Measurements from ENCODE around the gene PGLYRP4. TPM values are rescaled to one million over a fixed set of nuclear protein-coding genes. Genes with fewer than 3 reads are reported as not detected.

Gene PGLYRP4
- total and polyA plus RNA-seq, 2 donors (not counting 1 experiment from before 2014, with no cell fraction given) = not detected

GRCh38 chr1:153372571-153372970 lies 23.9 kb upstream of the PGLYRP4 start:
- ChIA-PET POLR2A (no interaction called here), CTCF (no interaction called here)
- Histone ChIP-seq H2AFZ (ENCODE audit: insufficient read depth, low read depth, low read length, poor library complexity, severe bottlenecking) (no peak overlapping the region), H3K27ac (ENCODE audit: low read length in 2 of 2) (no peak overlapping the region), H3K79me2 (ENCODE audit: control insufficient read depth, insufficient read depth, low read length) (no peaks in the 10 kb centered on the region), H3K4me3 (ENCODE audit: control extremely low read depth in 1 of 5, extremely low read depth in 1 of 5, insufficient read depth in 1 of 5, low read depth in 2 of 5, low read length in 4 of 5) (no peak overlapping the region), H3K4me1 (ENCODE audit: control insufficient read depth in 2 of 2, insufficient read depth in 2 of 2, low read length in 2 of 2) (no peaks in the 10 kb centered on the region), H3K9me3 (ENCODE audit: control extremely low read depth in 1 of 3, control insufficient read depth in 2 of 3, insufficient read depth in 1 of 3, low read length in 2 of 3) (no peaks in the 10 kb centered on the region), H4K20me1 (ENCODE audit: control insufficient read depth, insufficient read depth, low read length, poor library complexity, severe bottlenecking) (no peaks in the 10 kb centered on the region), H3K27me3 (replicated peaks in 1 of 4; ENCODE audit: control extremely low read depth in 1 of 4, control insufficient read depth in 3 of 4, insufficient read depth in 4 of 4, low read length in 3 of 4) (peaks cover 0 to 13% (median 2%) of the 10 kb centered on the region in 4 experiments), H3K36me3 (replicated peaks in 1 of 2; ENCODE audit: control extremely low read depth in 1 of 2, control insufficient read depth in 1 of 2, extremely low read depth in 1 of 2, insufficient read depth in 2 of 2, low read length in 1 of 2) (no peaks in the 10 kb centered on the region), H3K9ac (ENCODE audit: low read length) (no peak overlapping the region), H3K4me2 (replicated peaks; ENCODE audit: low read depth, low read length, poor library complexity, severe bottlenecking) (no peak overlapping the region)
- DNase-seq = no peak
- Mint-ChIP-seq H3K27me3 (peaks cover 19% of the 10 kb centered on the region), H3K27ac (no peak overlapping the region), H3K4me1 (no peaks in the 10 kb centered on the region), H3K9me3 (ENCODE audit: insufficient read depth) (no peaks in the 10 kb centered on the region), H3K4me3 (no peak overlapping the region)
- no CpG with 5 or more reads among the region's 2 CpGs for WGBS (ENCODE audit: insufficient coverage)
- no peak for TF ChIP-seq CTCF (IDR thresholded peaks at IDR 0.05)
- TF ChIP-seq EZH2 (IDR thresholded peaks at IDR 0.05; ENCODE audit: borderline replicate concordance, insufficient read depth, low read depth, low read length, poor library complexity, severe bottlenecking) = no peak
- no peak for ATAC-seq (ENCODE audit: low read depth)
- intact Hi-C loops (cut with micrococcal nuclease) = no loop called here

- Mint-ChIP-seq H3K4me1 (no peaks in the 10 kb centered on the region), H3K27me3 (peaks cover 19% of the 10 kb centered on the region), H3K27ac (no peak overlapping the region), H3K9me3 (ENCODE audit: insufficient read depth) (no peaks in the 10 kb centered on the region), H3K4me3 (no peak overlapping the region)
- ATAC-seq (ENCODE audit: low read depth) = no peak
- Histone ChIP-seq H3K4me2 (replicated peaks; ENCODE audit: low read depth, low read length, poor library complexity, severe bottlenecking) (no peak overlapping the region), H3K36me3 (replicated peaks in 1 of 2; ENCODE audit: control extremely low read depth in 1 of 2, control insufficient read depth in 1 of 2, extremely low read depth in 1 of 2, insufficient read depth in 2 of 2, low read length in 1 of 2) (no peaks in the 10 kb centered on the region), H2AFZ (ENCODE audit: insufficient read depth, low read depth, low read length, poor library complexity, severe bottlenecking) (no peak overlapping the region), H3K27me3 (replicated peaks in 1 of 4; ENCODE audit: control extremely low read depth in 1 of 4, control insufficient read depth in 3 of 4, insufficient read depth in 4 of 4, low read length in 3 of 4) (peaks cover 0 to 13% (median 2%) of the 10 kb centered on the region in 4 experiments), H3K27ac (ENCODE audit: low read length in 2 of 2) (no peak overlapping the region), H3K4me3 (ENCODE audit: control extremely low read depth in 1 of 5, extremely low read depth in 1 of 5, insufficient read depth in 1 of 5, low read depth in 2 of 5, low read length in 4 of 5) (no peak overlapping the region), H3K9ac (ENCODE audit: low read length) (no peak overlapping the region), H4K20me1 (ENCODE audit: control insufficient read depth, insufficient read depth, low read length, poor library complexity, severe bottlenecking) (no peaks in the 10 kb centered on the region), H3K9me3 (ENCODE audit: control extremely low read depth in 1 of 3, control insufficient read depth in 2 of 3, insufficient read depth in 1 of 3, low read length in 2 of 3) (no peaks in the 10 kb centered on the region), H3K4me1 (ENCODE audit: control insufficient read depth in 2 of 2, insufficient read depth in 2 of 2, low read length in 2 of 2) (no peaks in the 10 kb centered on the region), H3K79me2 (ENCODE audit: control insufficient read depth, insufficient read depth, low read length) (no peaks in the 10 kb centered on the region)
- CTCF ChIA-PET = no interaction called here
- intact Hi-C loops (cut with micrococcal nuclease) = no loop called here
- POLR2A ChIA-PET = no interaction called here
- no peak for DNase-seq
- TF ChIP-seq CTCF (IDR thresholded peaks at IDR 0.05) (no peak), EZH2 (IDR thresholded peaks at IDR 0.05; ENCODE audit: borderline replicate concordance, insufficient read depth, low read depth, low read length, poor library complexity, severe bottlenecking) (no peak)
- 88% methylated on average over 1 of the region's 1 CpG for WGBS (ENCODE audit: insufficient coverage)
These were observed 22.6 kb upstream of the PGLYRP4 start for GRCh38 chr1:153371231-153371630.

All from B cell (primary cell).